K562 (cell line): ENCODE results near the gene BBX. TPM values are rescaled to one million over a fixed set of nuclear protein-coding genes. Genes with fewer than 3 reads are reported as not detected.

Experiments used
- ATAC-seq: fragments of 200-7000 bp; cut with Tn5 transposase; 3 replicates; pipeline ENCODE4 v1.9.1; 2020; ENCODE audit warnings: moderate library complexity
- BruUV-seq: library from RNA; stranded (reverse); fragments of 400-500 nt; replicated peaks from 2 replicates; lab custom pipeline; 2021; lab: Mats Ljungman, UMichigan
- CTCF ChIA-PET: fragments of 300-600 bp; formaldehyde crosslinking; extraction: SDS; loops from one replicate; lab custom pipeline; 2021; ENCODE audit warnings: low intra/inter-chr PET ratio; lab: Yijun Ruan, JAX
- POLR2A ChIA-PET: fragments of 300-600, 350-650 bp; sonication (Branson Sonifier 250); formaldehyde crosslinking; extraction: SDS; loops from one replicate; lab custom pipeline; 2021; ENCODE audit warnings: antibody characterized with exemption, inconsistent platforms; lab: Yijun Ruan, JAX
- DNase-seq, 4 experiments: peaks; one replicate each; pipeline versions ENCODE4 v3.0.0 to v3.0.0-alpha.2; 2011 to 2018; ENCODE audit warnings: low spot score in 3 of 4, mixed read lengths in 3 of 4; ENCODE audit errors: extremely low read depth in 1 of 4
- FAIRE-seq: peaks from 2 replicates; lab custom pipeline; 2011; peaks lifted over from hg19 to GRCh38; lab: Jason Lieb, UNC
- H2AFZ ChIP-seq: 2 replicates; pipeline ENCODE4 v1.6.0; 2011; ENCODE audit warnings: low read depth, low read length, control low read depth, inconsistent platforms
- H3K27ac ChIP-seq: fragments of 200-600 bp; 3 replicates; pipeline ENCODE4 v1.8.0; 2011; ENCODE audit warnings: low read depth, mild to moderate bottlenecking, control low read depth, inconsistent platforms, low read length, moderate library complexity, mixed read lengths; ENCODE audit errors: extremely low read depth
- H3K27me3 ChIP-seq, 2 experiments: fragments of 300-600 bp in 1 of 2; 2 replicates in 1 of 2; 3 replicates in 1 of 2; pipeline versions ENCODE4 v1.6.0 to v1.8.0; 2011; ENCODE audit warnings: inconsistent platforms in 2 of 2, low read length in 2 of 2, mild to moderate bottlenecking in 1 of 2, mixed read lengths in 1 of 2, moderate library complexity in 1 of 2; ENCODE audit not compliant: control insufficient read depth in 2 of 2, insufficient read depth in 2 of 2
- H3K36me3 ChIP-seq: fragments of 300-600 bp; 3 replicates; pipeline ENCODE4 v1.8.0; 2011; ENCODE audit warnings: mild to moderate bottlenecking, low read length, inconsistent platforms; ENCODE audit not compliant: control insufficient read depth, insufficient read depth
- H3K4me1 ChIP-seq, 2 experiments: fragments of 200-600 bp in 1 of 2; replicated peaks in 1 of 2; 2 replicates in 1 of 2; 3 replicates in 1 of 2; pipeline versions ENCODE4 v1.5.1 to v1.8.0; 2011; ENCODE audit warnings: inconsistent platforms in 2 of 2, low read length in 2 of 2, mild to moderate bottlenecking in 1 of 2, mixed read lengths in 1 of 2, moderate library complexity in 1 of 2; ENCODE audit not compliant: control insufficient read depth in 2 of 2, insufficient read depth in 2 of 2
- H3K4me2 ChIP-seq: 2 replicates; pipeline ENCODE4 v1.6.1; 2011; ENCODE audit warnings: low read length, control low read depth, inconsistent platforms, mixed read lengths; ENCODE audit not compliant: insufficient read depth
- H3K4me3 ChIP-seq: fragments of 200-600 bp; sonication (generic), shearing (Covaris generic); 2 replicates; pipeline ENCODE4 v1.5.1; 2016; ENCODE audit warnings: control low read depth, inconsistent platforms
- H3K79me2 ChIP-seq: fragments of 200-600 bp; 3 replicates; pipeline ENCODE4 v1.8.0; 2011; ENCODE audit warnings: low read length, inconsistent platforms; ENCODE audit not compliant: control insufficient read depth, insufficient read depth
- H3K9ac ChIP-seq, 2 experiments: 2 replicates each; pipeline versions ENCODE4 v1.6.0 to v1.6.1; 2011; ENCODE audit warnings: low read depth in 2 of 2, low read length in 2 of 2, control low read depth in 1 of 2, inconsistent platforms in 1 of 2, mild to moderate bottlenecking in 1 of 2, mixed read lengths in 1 of 2; ENCODE audit not compliant: insufficient read depth in 1 of 2
- H3K9me1 ChIP-seq: one replicate; pipeline ENCODE4 v1.6.0; 2011; ENCODE audit warnings: inconsistent platforms, mild to moderate bottlenecking, low read length, moderate library complexity; ENCODE audit not compliant: control insufficient read depth, insufficient read depth
- H3K9me3 ChIP-seq: replicated peaks from 2 replicates; pipeline ENCODE4 v1.5.1; 2011; ENCODE audit warnings: low read depth, low read length, inconsistent platforms; ENCODE audit not compliant: control insufficient read depth, insufficient read depth
- H4K20me1 ChIP-seq: replicated peaks from 2 replicates; pipeline ENCODE4 v1.6.1; 2011; ENCODE audit warnings: low read length, inconsistent platforms, mixed read lengths; ENCODE audit not compliant: control insufficient read depth, insufficient read depth
- ARID3B ChIP-seq: fragments of 250-450 bp; sonication (Bioruptor Pico); IDR thresholded peaks from 2 replicates; pipeline ENCODE4 v1.4.0; 2020; ENCODE audit warnings: borderline replicate concordance
- ATF1 ChIP-seq, 2 experiments: fragments of 450-650 bp in 1 of 2; IDR thresholded peaks; 2 replicates each; pipeline ENCODE4 v1.6.1; 2016; ENCODE audit warnings: missing compliant biosample characterization in 1 of 2, missing genetic modification characterization in 1 of 2
- EGR1 ChIP-seq: fragments of 450-650 bp; conservative IDR thresholded peaks from 2 replicates; pipeline ENCODE4 v1.6.1; 2017; ENCODE audit warnings: mild to moderate bottlenecking
- ESRRB ChIP-seq: fragments of 250-450 bp; sonication (Bioruptor Pico); IDR thresholded peaks from 2 replicates; pipeline ENCODE4 v1.5.0; 2020; ENCODE audit warnings: mild to moderate bottlenecking, moderate library complexity, borderline replicate concordance
- FOXK1 ChIP-seq: sonication (generic); formaldehyde crosslinking; IDR thresholded peaks from 2 replicates; pipeline ENCODE4 v1.8.0; 2022; ENCODE audit warnings: missing genetic modification reagents, mild to moderate bottlenecking, borderline replicate concordance
- GABPA ChIP-seq: fragments of 200-800 bp; sonication (Bioruptor generic); conservative IDR thresholded peaks from 2 replicates; pipeline ENCODE4 v1.6.1; 2016; ENCODE audit warnings: low read depth, missing genetic modification characterization, missing compliant biosample characterization
- HDAC1 ChIP-seq, 2 experiments: fragments of 450-650 bp; IDR thresholded peaks; 2 replicates each; pipeline ENCODE4 v1.6.1; 2016 to 2017; ENCODE audit warnings: inconsistent platforms in 1 of 2, mild to moderate bottlenecking in 1 of 2, moderate library complexity in 1 of 2
- KLF1 ChIP-seq: fragments of 450-650 bp; IDR thresholded peaks from 2 replicates; pipeline ENCODE4 v1.6.1; 2016; ENCODE audit warnings: missing genetic modification characterization, missing compliant biosample characterization
- MCM7 ChIP-seq, 2 experiments: fragments of 450-650 bp; IDR thresholded peaks; 2 replicates each; pipeline ENCODE4 v1.6.1; 2016 to 2018
- MED1 ChIP-seq: sonication (generic); formaldehyde crosslinking; IDR thresholded peaks from 2 replicates; pipeline ENCODE4 v1.8.1; 2023; ENCODE audit warnings: missing genetic modification reagents, borderline replicate concordance
- NFE2 ChIP-seq: IDR thresholded peaks from 2 replicates; pipeline ENCODE4 v1.6.1; 2014; ENCODE audit warnings: antibody characterized with exemption, low read depth
- PML ChIP-seq: IDR thresholded peaks from 2 replicates; pipeline ENCODE4 v1.6.1; 2012; ENCODE audit warnings: low read length, inconsistent platforms
- PTTG1 ChIP-seq: fragments of 450-650 bp; IDR thresholded peaks from 2 replicates; pipeline ENCODE4 v1.6.1; 2016; ENCODE audit warnings: low read depth, mild to moderate bottlenecking, missing genetic modification characterization, missing compliant biosample characterization
- RBM17 ChIP-seq: fragments of 200-400 bp; formaldehyde crosslinking; IDR thresholded peaks from 2 replicates; pipeline ENCODE4 v1.6.1; 2017; ENCODE audit warnings: low read depth, mild to moderate bottlenecking, low read length, borderline replicate concordance
- RFX1 ChIP-seq: fragments of 450-650 bp; IDR thresholded peaks from 2 replicates; pipeline ENCODE4 v1.6.1; 2016; ENCODE audit warnings: mild to moderate bottlenecking, moderate library complexity
- SETDB1 ChIP-seq: IDR thresholded peaks from one replicate; pipeline ENCODE4 v1.6.1; 2012; ENCODE audit warnings: low read length, control low read depth, inconsistent platforms
- TARDBP ChIP-seq: fragments of 450-650 bp; IDR thresholded peaks from 2 replicates; pipeline ENCODE4 v1.6.1; 2016
- ZSCAN32 ChIP-seq: fragments of 450-650 bp; formaldehyde crosslinking; IDR thresholded peaks from 2 replicates; pipeline ENCODE4 v1.4.0; 2020; ENCODE audit warnings: mild to moderate bottlenecking, moderate library complexity
- WGBS: fragments of 100-300 bp; shearing (Covaris generic); methylation state at CpG from one replicate; pipeline ENCODE4 v1.1.6; 2016; ENCODE audit warnings: low coverage, mixed read lengths; ENCODE audit not compliant: insufficient coverage; ENCODE audit errors: missing lambda C conversion rate; 5-methylcytosine and 5-hydroxymethylcytosine counted together
- in situ Hi-C: fragments of 300-500 bp; cut with MboI; formaldehyde crosslinking; loops from 4 replicates; pipeline ENCODE4 v1.15.0; 2018; ENCODE audit warnings: inconsistent platforms, mixed read lengths
- intact Hi-C: fragments of 100-400 bp; cut with micrococcal nuclease; formaldehyde crosslinking; loops from 2 replicates; pipeline ENCODE4 v1.14.2; 2022
- polyA plus RNA-seq, 8 experiments: library from polyadenylated mRNA; depleted of rRNA in 4 of 8; stranded (reverse) in 5 of 8; unstranded in 3 of 8; fragments of >200 nt; fragmentation: Nextera tagmentation in 2 of 8; fragmentation: Illumina TruSeq in 1 of 8; extraction: Ambion mirVana in 2 of 8; extraction: Trizol in 1 of 8; gene quantifications; 2 replicates each; pipeline versions ENCODE4 v1.2.1 to v1.2.3, GENCODE V29; 2011 to 2014; ENCODE audit warnings: inconsistent platforms in 1 of 8, missing spikeins in 1 of 8
- total RNA-seq, 7 experiments: library from RNA; depleted of rRNA in 6 of 7; stranded (reverse); fragments of >200 nt in 6 of 7; fragmentation: Illumina TruSeq in 2 of 7; extraction: Trizol in 2 of 7; gene quantifications; 2 replicates each; pipeline versions ENCODE4 v1.2.1 to v1.2.3, GENCODE V29; 2011 to 2021; ENCODE audit warnings: low replicate concordance in 1 of 7
- TF ChIP-seq, protein P1 (sequence below): fragments of 250-450 bp; sonication (Bioruptor Pico); IDR thresholded peaks from 2 replicates; pipeline ENCODE4 v1.8.0; 2021; ENCODE audit warnings: borderline replicate concordance, mild to moderate bottlenecking, moderate library complexity; ENCODE audit not compliant: poor library complexity, severe bottlenecking

Gene BBX
- total and polyA plus RNA-seq, 9 of the 15 experiments (the other 6 are each of a cell fraction or from before 2014, with no cell fraction given) = 4.9 to 19.5 (median 11.8) TPM

DNA sequence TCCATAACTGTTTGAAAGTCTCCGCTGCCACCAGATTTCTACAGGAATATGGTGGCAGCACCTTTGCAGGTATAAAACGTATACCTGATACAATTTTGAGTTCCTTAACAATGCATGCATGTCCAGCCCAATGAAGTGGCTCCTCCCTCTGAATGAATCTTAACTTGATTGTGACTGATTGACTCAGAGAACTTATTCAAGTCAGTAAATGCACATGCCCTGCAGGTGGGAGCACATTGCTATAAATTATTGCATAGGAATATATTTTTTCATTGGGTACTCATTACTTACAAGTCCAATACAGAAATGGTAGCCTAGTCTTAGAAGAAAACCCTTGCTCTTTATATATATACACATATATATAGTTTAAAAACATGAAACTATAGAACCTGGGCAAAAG, 259.3 kb downstream of the BBX start:
- 75% methylated on average over 2 of the region's 2 CpGs for WGBS
- DNase-seq (no peak), FAIRE-seq (no peak), ATAC-seq (no peak)
- Histone ChIP-seq H4K20me1 (no peaks in the 10 kb centered on the region), H3K27me3 (no peaks in the 10 kb centered on the region), H3K36me3 (peaks cover 5% of the 10 kb centered on the region; the same call in 1 of the 3 replicates)
- ChIA-PET CTCF (no interaction called here), POLR2A (no interaction called here)
- BruUV-seq = no TSS peak
- TF ChIP-seq MED1 = no peak
- TF ChIP-seq EGR1 = no peak
- TF ChIP-seq ATF1 (CRISPR knock-in tag; IDR thresholded peaks at IDR 0.05) = no peak
- TF ChIP-seq ATF1 (tag; IDR thresholded peaks at IDR 0.05) = no peak
- TF ChIP-seq PTTG1 = no peak
- no peak for TF ChIP-seq SETDB1
- no peak for TF ChIP-seq TARDBP
- TF ChIP-seq ARID3B (CRISPR knock-in tag) = no peak
- TF ChIP-seq KLF1 = no peak
- TF ChIP-seq HDAC1 (IDR thresholded peaks at IDR 0.05) = no peak
- TF ChIP-seq ESRRB (CRISPR knock-in tag) = no peak
- no peak for TF ChIP-seq MCM7 (IDR thresholded peaks at IDR 0.05)
- TF ChIP-seq ZSCAN32 (CRISPR knock-in tag) = no peak
- TF ChIP-seq FOXK1 (CRISPR knock-in tag) = no peak
- TF ChIP-seq, protein P1, sequence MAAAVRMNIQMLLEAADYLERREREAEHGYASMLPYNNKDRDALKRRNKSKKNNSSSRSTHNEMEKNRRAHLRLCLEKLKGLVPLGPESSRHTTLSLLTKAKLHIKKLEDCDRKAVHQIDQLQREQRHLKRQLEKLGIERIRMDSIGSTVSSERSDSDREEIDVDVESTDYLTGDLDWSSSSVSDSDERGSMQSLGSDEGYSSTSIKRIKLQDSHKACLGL (CRISPR knock-in tag) = no peak
- TF ChIP-seq RBM17 = no peak
- TF ChIP-seq RFX1 = no peak
- TF ChIP-seq NFE2 = no peak
- no peak for TF ChIP-seq PML
- no peak for TF ChIP-seq GABPA
- TF ChIP-seq, all 486 proteins: peak for 0
- Histone ChIP-seq H3K27ac (no peak overlapping the region), H2AFZ (no peak overlapping the region), H3K9me1 (no peaks in the 10 kb centered on the region), H3K4me3 (no peak overlapping the region), H3K4me2 (no peak overlapping the region), H3K9me3 (no peaks in the 10 kb centered on the region), H3K79me2 (no peaks in the 10 kb centered on the region), H3K9ac (no peak overlapping the region), H3K4me1 (no peaks in the 10 kb centered on the region)
- in situ Hi-C loops = no loop called here
- intact Hi-C loops = no loop called here
